Psoas muscle (tissue), 8 donors: Measurements from ENCODE around the gene PEX10. TPM values are rescaled to one million over a fixed set of nuclear protein-coding genes. Genes with fewer than 3 reads are reported as not detected.

Source experiments
- ATAC-seq, 4 donors: fragments of 200-7000 bp; cut with Tn5 transposase; one replicate each; pipeline ENCODE4 v1.9.1; 2020; ENCODE audit warnings: moderate library complexity in 3 of 4, mild to moderate bottlenecking in 2 of 4
- DNase-seq, 2 donors: peaks; one replicate each; pipeline ENCODE4 v3.0.0-alpha.2; 2020
- H3K27ac ChIP-seq: fragments of 200-600 bp; one replicate; pipeline ENCODE4 v1.8.0; 2022
- H3K27me3 ChIP-seq, 3 donors: fragments of 200-600 bp in 1 of 3; one replicate each; pipeline versions ENCODE4 v1.6.1 to v1.8.0; 2013 to 2022; ENCODE audit warnings: low read length in 2 of 3, mild to moderate bottlenecking in 2 of 3, moderate library complexity in 1 of 3; ENCODE audit not compliant: insufficient read depth in 3 of 3
- H3K36me3 ChIP-seq, 2 donors: fragments of 200-600 bp in 1 of 2; one replicate each; pipeline versions ENCODE4 v1.6.1 to v1.8.0; 2013 to 2022; ENCODE audit warnings: low read depth in 1 of 2, mild to moderate bottlenecking in 1 of 2, moderate library complexity in 1 of 2; ENCODE audit not compliant: insufficient read depth in 1 of 2
- H3K4me1 ChIP-seq: fragments of 200-600 bp; one replicate; pipeline ENCODE4 v1.8.0; 2022
- H3K4me3 ChIP-seq: fragments of 200-600 bp; one replicate; pipeline ENCODE4 v1.8.0; 2022; ENCODE audit warnings: mild to moderate bottlenecking
- H3K9me3 ChIP-seq: fragments of 200-600 bp; one replicate; pipeline ENCODE4 v1.8.0; 2022
- WGBS, 3 donors: extraction: QIAGEN DNeasy Blood & Tissue Kit; methylation state at CpG; one replicate each; pipeline versions ENCODE4 v1.1.6 to v1.1.7; 2013; 5-methylcytosine and 5-hydroxymethylcytosine counted together
- intact Hi-C, 2 donors: fragments of 100-400 bp; cut with DNase I; formaldehyde crosslinking; loops; one replicate each; pipeline versions ENCODE4 v1.11.0 to v1.14.2; 2022
- polyA plus RNA-seq, 3 donors: library from polyadenylated mRNA; stranded (reverse); fragments of 200-250 nt; gene quantifications; one replicate each; pipeline ENCODE4 v1.2.3, GENCODE V29; 2013
- total RNA-seq, 4 donors: library from RNA; stranded (reverse); fragmentation: NEBNext Ultra II Directional in 2 of 4; extraction: Animal tissue kit (Norgen Biotek cat#: 25700) in 2 of 4; gene quantifications; one replicate each; pipeline versions ENCODE4 v1.2.1 to v1.2.4, GENCODE V29; 2021 to 2023
- TF ChIP-seq, protein P1 (sequence below): fragments of 200-600 bp; IDR thresholded peaks from one replicate; pipeline ENCODE4 v1.8.0; 2022; ENCODE audit warnings: antibody characterized with exemption
- donor health status: healthy with polysubstance abuse.
- donor health status: DM: no; HTN: no; CAD: no; lungs with moderate emphysema.
- donor health status: Bipolar disorder and iron deficiency.
- donor health status: healthy.
- donor health status: DM: yes; HTN: yes; CAD: no.
- donor health status: DM: no; HTN: no; CAD: no.
- donor health status: DM: no; HTN: no; CAD: no.
- donor health status: DM: yes; HTN: yes; CAD: no.

PEX10 gene
- total and polyA plus RNA-seq, 7 donors, result 12.6 to 19.7 (median 16.2) TPM

GRCh38 chr1:2381741-2382620 lies 30.4 kb downstream of the PEX10 start:
- H3K9me3 ChIP-seq, result no peaks in the 10 kb centered on the region
- DNase-seq (peak; percentile 82 to 92), ATAC-seq (peak; percentile 91 to 98 (median 94))
- no peaks in the 10 kb centered on the region for H3K27me3 ChIP-seq
- no peaks in the 10 kb centered on the region for H3K4me1 ChIP-seq
- TF ChIP-seq, protein P1, sequence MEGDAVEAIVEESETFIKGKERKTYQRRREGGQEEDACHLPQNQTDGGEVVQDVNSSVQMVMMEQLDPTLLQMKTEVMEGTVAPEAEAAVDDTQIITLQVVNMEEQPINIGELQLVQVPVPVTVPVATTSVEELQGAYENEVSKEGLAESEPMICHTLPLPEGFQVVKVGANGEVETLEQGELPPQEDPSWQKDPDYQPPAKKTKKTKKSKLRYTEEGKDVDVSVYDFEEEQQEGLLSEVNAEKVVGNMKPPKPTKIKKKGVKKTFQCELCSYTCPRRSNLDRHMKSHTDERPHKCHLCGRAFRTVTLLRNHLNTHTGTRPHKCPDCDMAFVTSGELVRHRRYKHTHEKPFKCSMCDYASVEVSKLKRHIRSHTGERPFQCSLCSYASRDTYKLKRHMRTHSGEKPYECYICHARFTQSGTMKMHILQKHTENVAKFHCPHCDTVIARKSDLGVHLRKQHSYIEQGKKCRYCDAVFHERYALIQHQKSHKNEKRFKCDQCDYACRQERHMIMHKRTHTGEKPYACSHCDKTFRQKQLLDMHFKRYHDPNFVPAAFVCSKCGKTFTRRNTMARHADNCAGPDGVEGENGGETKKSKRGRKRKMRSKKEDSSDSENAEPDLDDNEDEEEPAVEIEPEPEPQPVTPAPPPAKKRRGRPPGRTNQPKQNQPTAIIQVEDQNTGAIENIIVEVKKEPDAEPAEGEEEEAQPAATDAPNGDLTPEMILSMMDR, result peak; percentile 92
- H3K27ac ChIP-seq, result no peak overlapping the region
- H3K36me3 ChIP-seq, result no peaks in the 10 kb centered on the region
- WGBS, 3 donors, result 46 to 49% (median 47%) methylated on average over 27 to 28 of the region's 28 CpGs
- H3K4me3 ChIP-seq, result no peak overlapping the region
- intact Hi-C loops, result loop anchor here (1.0 to 2.0 kb wide), 2 partner anchors 183 to 187 kb away; no protein-coding TSS in a partner anchor

GRCh38 chr1:2380816-2381591 lies 31.4 kb downstream of the PEX10 start:
- TF ChIP-seq, protein P1, result no peak
- H3K27ac ChIP-seq, result no peak overlapping the region
- H3K9me3 ChIP-seq, result no peaks in the 10 kb centered on the region
- peak; percentile 8 to 17 (median 12) for ATAC-seq
- DNase-seq, result peak in 1 of 2 donors; percentile 54
- no peak overlapping the region for H3K4me3 ChIP-seq
- H3K4me1 ChIP-seq, result no peaks in the 10 kb centered on the region
- intact Hi-C loops, result loop anchor here (1.0 to 2.0 kb wide), 2 partner anchors 182 to 186 kb away; no protein-coding TSS in a partner anchor
- WGBS, 3 donors, result 70 to 80% (median 74%) methylated on average over 31 to 32 of the region's 32 CpGs
- no peaks in the 10 kb centered on the region for H3K27me3 ChIP-seq
- H3K36me3 ChIP-seq, result no peaks in the 10 kb centered on the region

- Histone ChIP-seq H3K9me3 (no peaks in the 10 kb centered on the region), H3K36me3 (no peaks in the 10 kb centered on the region), H3K27me3 (no peaks in the 10 kb centered on the region), H3K27ac (no peak overlapping the region), H3K4me1 (no peaks in the 10 kb centered on the region), H3K4me3 (no peak overlapping the region)
- peak in 1 of 2 donors; percentile 35 for DNase-seq
- TF ChIP-seq, protein P1, result no peak
- WGBS, 3 donors, result 80 to 89% (median 87%) methylated on average over 23 of the region's 23 CpGs
- ATAC-seq, result no peak
- intact Hi-C loops, result loop anchor here (2.0 to 5.0 kb wide), 2 partner anchors 53 to 181 kb away; no protein-coding TSS in a partner anchor
Observed at GRCh38 chr1:2379733-2380404, 32.5 kb downstream of the PEX10 start.

DNA sequence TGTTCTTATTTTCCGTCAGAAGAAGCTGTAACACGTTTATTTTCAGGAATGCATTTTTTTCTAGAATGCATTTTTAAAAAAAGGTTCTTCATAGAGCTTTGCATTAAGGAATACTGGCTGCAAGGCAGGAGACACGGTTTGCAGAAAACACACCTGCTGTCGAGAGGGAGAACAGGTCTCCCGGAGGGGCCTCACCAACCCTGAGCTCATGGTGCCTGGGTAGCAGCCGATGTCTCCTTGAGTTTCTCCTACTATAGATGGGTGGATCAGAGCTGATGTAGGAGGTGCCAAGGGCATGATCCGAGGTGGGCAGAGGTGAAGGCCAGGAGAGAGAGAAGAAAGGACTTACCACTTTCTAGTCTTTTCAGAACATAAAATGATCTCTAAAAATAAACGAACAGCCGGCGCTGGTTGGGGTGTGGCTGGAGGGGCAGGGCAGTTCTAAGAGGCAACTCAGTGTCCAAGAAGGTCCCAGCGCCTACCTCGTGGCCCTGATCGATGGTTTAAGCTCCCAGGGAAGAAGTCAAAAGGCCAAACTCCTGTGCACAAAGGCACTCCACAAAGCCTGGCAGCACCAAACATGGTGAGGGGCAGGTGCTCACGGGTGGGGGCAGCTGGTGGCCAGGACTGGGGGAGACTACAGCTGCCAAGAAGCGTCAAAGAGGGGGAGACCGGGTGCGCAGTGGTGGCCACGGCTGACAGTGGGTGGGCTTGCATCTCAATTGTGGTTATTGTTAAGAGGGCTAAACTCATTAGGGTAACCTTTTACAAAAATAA lies 33.2 kb downstream of the PEX10 start:
- no peaks in the 10 kb centered on the region for H3K4me1 ChIP-seq
- intact Hi-C loops, result loop anchor here in 1 of 2 donors (5.0 kb wide), 1 partner anchor 52 kb away; no protein-coding TSS in a partner anchor
- no peak for ATAC-seq

More for the DNA sequence above, 33.2 kb downstream of the PEX10 start:
- H3K27me3 ChIP-seq, result no peaks in the 10 kb centered on the region
- TF ChIP-seq, protein P1, result no peak
- peak in 1 of 2 donors; percentile 48 for DNase-seq
- H3K4me3 ChIP-seq, result no peak overlapping the region
- no peak overlapping the region for H3K27ac ChIP-seq
- H3K9me3 ChIP-seq, result no peaks in the 10 kb centered on the region
- no peaks in the 10 kb centered on the region for H3K36me3 ChIP-seq
- 66 to 75% (median 70%) methylated on average over 18 of the region's 18 CpGs for WGBS, 3 donors
